Ishikawa (cell line): ENCODE results near the gene ST6GALNAC3.

Source experiments
- CREB1 ChIP-seq: IDR thresholded peaks from 2 replicates; pipeline ENCODE4 v1.6.1; 2012; ENCODE audit warnings: low read depth
- MAX ChIP-seq: IDR thresholded peaks from 2 replicates; pipeline ENCODE4 v1.6.1; 2012
- NFIC ChIP-seq: IDR thresholded peaks from 2 replicates; pipeline ENCODE4 v1.6.1; 2012
- RAD21 ChIP-seq: IDR thresholded peaks from 2 replicates; pipeline ENCODE4 v1.6.1; 2012; ENCODE audit warnings: low read depth
- TAF1 ChIP-seq: IDR thresholded peaks from 2 replicates; pipeline ENCODE4 v1.6.1; 2012; ENCODE audit warnings: low read depth, mild to moderate bottlenecking
- USF1 ChIP-seq: IDR thresholded peaks from 2 replicates; pipeline ENCODE4 v1.6.1; 2012
- ZBTB7A ChIP-seq: IDR thresholded peaks from 2 replicates; pipeline ENCODE4 v1.6.1; 2012; ENCODE audit warnings: low read depth
- TF ChIP-seq, protein P1 (sequence below): IDR thresholded peaks from 2 replicates; pipeline ENCODE4 v1.6.1; 2012; ENCODE audit warnings: low read depth, mild to moderate bottlenecking

GRCh38 chr1:76073481-76073880 lies 1.1 kb upstream of the ST6GALNAC3 start:
- TF ChIP-seq TAF1 (no peak), USF1 (no peak), MAX (no peak), CREB1 (no peak), ZBTB7A (no peak), RAD21 (no peak), NFIC (no peak)
- TF ChIP-seq, protein P1, sequence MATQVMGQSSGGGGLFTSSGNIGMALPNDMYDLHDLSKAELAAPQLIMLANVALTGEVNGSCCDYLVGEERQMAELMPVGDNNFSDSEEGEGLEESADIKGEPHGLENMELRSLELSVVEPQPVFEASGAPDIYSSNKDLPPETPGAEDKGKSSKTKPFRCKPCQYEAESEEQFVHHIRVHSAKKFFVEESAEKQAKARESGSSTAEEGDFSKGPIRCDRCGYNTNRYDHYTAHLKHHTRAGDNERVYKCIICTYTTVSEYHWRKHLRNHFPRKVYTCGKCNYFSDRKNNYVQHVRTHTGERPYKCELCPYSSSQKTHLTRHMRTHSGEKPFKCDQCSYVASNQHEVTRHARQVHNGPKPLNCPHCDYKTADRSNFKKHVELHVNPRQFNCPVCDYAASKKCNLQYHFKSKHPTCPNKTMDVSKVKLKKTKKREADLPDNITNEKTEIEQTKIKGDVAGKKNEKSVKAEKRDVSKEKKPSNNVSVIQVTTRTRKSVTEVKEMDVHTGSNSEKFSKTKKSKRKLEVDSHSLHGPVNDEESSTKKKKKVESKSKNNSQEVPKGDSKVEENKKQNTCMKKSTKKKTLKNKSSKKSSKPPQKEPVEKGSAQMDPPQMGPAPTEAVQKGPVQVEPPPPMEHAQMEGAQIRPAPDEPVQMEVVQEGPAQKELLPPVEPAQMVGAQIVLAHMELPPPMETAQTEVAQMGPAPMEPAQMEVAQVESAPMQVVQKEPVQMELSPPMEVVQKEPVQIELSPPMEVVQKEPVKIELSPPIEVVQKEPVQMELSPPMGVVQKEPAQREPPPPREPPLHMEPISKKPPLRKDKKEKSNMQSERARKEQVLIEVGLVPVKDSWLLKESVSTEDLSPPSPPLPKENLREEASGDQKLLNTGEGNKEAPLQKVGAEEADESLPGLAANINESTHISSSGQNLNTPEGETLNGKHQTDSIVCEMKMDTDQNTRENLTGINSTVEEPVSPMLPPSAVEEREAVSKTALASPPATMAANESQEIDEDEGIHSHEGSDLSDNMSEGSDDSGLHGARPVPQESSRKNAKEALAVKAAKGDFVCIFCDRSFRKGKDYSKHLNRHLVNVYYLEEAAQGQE = no peak
